WTC11 (cell line): ENCODE measurements around the gene NPDC1.

Experiments used
- ATF3 ChIP-seq: sonication (generic); formaldehyde crosslinking; conservative IDR thresholded peaks from 2 replicates; pipeline ENCODE4 v1.8.1; 2022; ENCODE audit warnings: mild to moderate bottlenecking, missing genetic modification reagents
- CTCF ChIP-seq: fragments of 200-600 bp; IDR thresholded peaks from 2 replicates; pipeline ENCODE4 v1.8.0; 2022; ENCODE audit warnings: antibody characterized with exemption
- USF2 ChIP-seq: sonication (generic); formaldehyde crosslinking; IDR thresholded peaks from 2 replicates; pipeline ENCODE4 v1.8.1; 2023; ENCODE audit warnings: mild to moderate bottlenecking, missing genetic modification reagents, moderate library complexity

- TF ChIP-seq CTCF (no peak), ATF3 (CRISPR knock-in tag) (no peak), USF2 (CRISPR knock-in tag) (no peak)
These were observed 31.8 kb downstream of the NPDC1 start for GRCh38 chr9:137014166-137014565.
